Skeletal muscle tissue (tissue), 1 donor: Measurements from ENCODE around the gene GP5. TPM values are rescaled to one million over a fixed set of nuclear protein-coding genes. Genes with fewer than 3 reads are reported as not detected.

Experiments
- total RNA-seq: library from RNA; depleted of rRNA; stranded (reverse); fragments of >200 nt; gene quantifications from one replicate; pipeline ENCODE4 v1.2.3, GENCODE V29; 2014

The GP5 gene
- total RNA-seq, 1 donor from 2014 or later: under 0.01 TPM

Other genes with a start within 250 kb of the GP5 start
- gene CPN2, start 47.9 kb downstream of the GP5 start, total RNA-seq: not detected
- 0.52 TPM for gene LRRC15, start 29.5 kb downstream of the GP5 start, total RNA-seq
- gene ATP13A3, start 87.7 kb upstream of the GP5 start, total RNA-seq: 44.4 TPM
- gene TMEM44, start 234.2 kb upstream of the GP5 start, total RNA-seq: 14.1 TPM